Esophagus muscularis mucosa (tissue), 4 donors: ENCODE measurements around the gene HAO2. TPM values are rescaled to one million over a fixed set of nuclear protein-coding genes. Genes with fewer than 3 reads are reported as not detected.

Experiments used
- DNase-seq: peaks from one replicate; pipeline ENCODE4 v3.0.0-alpha.2; 2017; ENCODE audit errors: extremely low spot score
- H3K27ac ChIP-seq, 4 donors: fragments of 200-600 bp; sonication (generic); replicated peaks in 1 of 4; 1 replicate in 3 of 4; 2 replicates in 1 of 4; pipeline ENCODE4 v1.5.1; 2016 to 2019; ENCODE audit warnings: mild to moderate bottlenecking in 1 of 4
- H3K27me3 ChIP-seq, 4 donors: fragments of 200-600 bp; sonication (generic); one replicate each; pipeline versions ENCODE4 v1.5.1 to v1.6.0; 2016 to 2019
- H3K36me3 ChIP-seq, 4 donors: fragments of 200-600 bp; sonication (generic); one replicate each; pipeline ENCODE4 v1.5.1; 2016 to 2019
- H3K4me1 ChIP-seq, 4 donors: fragments of 200-600 bp; sonication (generic); one replicate each; pipeline ENCODE4 v1.5.1; 2016 to 2019
- H3K4me3 ChIP-seq, 4 donors: fragments of 200-600 bp; sonication (generic); 1 replicate in 2 of 4; 2 replicates in 2 of 4; pipeline ENCODE4 v1.5.1; 2016 to 2019; ENCODE audit warnings: mild to moderate bottlenecking in 4 of 4, moderate library complexity in 1 of 4
- H3K9me3 ChIP-seq, 4 donors: fragments of 200-600 bp; sonication (generic); 1 replicate in 3 of 4; 2 replicates in 1 of 4; pipeline ENCODE4 v1.5.1; 2016 to 2019
- CTCF ChIP-seq, 3 experiments: fragments of 200-600 bp in 2 of 3; fragments of 450-650 bp in 1 of 3; sonication (generic) in 2 of 3; IDR thresholded peaks; one replicate each; pipeline ENCODE4 v1.5.1; 2017 to 2019; ENCODE audit warnings: antibody characterized with exemption in 3 of 3, mild to moderate bottlenecking in 2 of 3, moderate library complexity in 1 of 3
- EP300 ChIP-seq: sonication (generic); formaldehyde crosslinking; IDR thresholded peaks from one replicate; pipeline ENCODE4 v1.6.1; 2017; ENCODE audit warnings: antibody characterized with exemption
- POLR2A ChIP-seq: fragments of 450-650 bp; IDR thresholded peaks from one replicate; pipeline ENCODE4 v1.6.1; 2017; ENCODE audit warnings: antibody characterized with exemption, moderate library complexity, mild to moderate bottlenecking, low read depth
- POLR2AphosphoS5 ChIP-seq, 2 donors: sonication (generic); formaldehyde crosslinking; IDR thresholded peaks; one replicate each; pipeline ENCODE4 v1.6.1; 2017; ENCODE audit warnings: antibody characterized with exemption in 2 of 2
- WGBS: methylation state at CpG from one replicate; pipeline ENCODE4 v1.1.5; 2018; 5-methylcytosine and 5-hydroxymethylcytosine counted together
- intact Hi-C: fragments of 100-400 bp; cut with DNase I; formaldehyde crosslinking; loops from one replicate; pipeline ENCODE4 v1.15.1; 2023
- total RNA-seq, 4 donors: library from RNA; depleted of rRNA; stranded (reverse); fragments of >200 nt; gene quantifications; one replicate each; pipeline versions ENCODE4 v1.1.0 to v1.2.1, GENCODE V29; 2016

HAO2 gene
- under 1 TPM in 1 of 4 donors, not detected in 3; 0.32 TPM for total RNA-seq

- Histone ChIP-seq H3K4me1 (no peaks in the 10 kb centered on the region), H3K27me3 (no peaks in the 10 kb centered on the region), H3K27ac (no peak within 1 kb of the TSS), H3K4me3 (no peak within 1 kb of the TSS), H3K9me3 (no peaks in the 10 kb centered on the region), H3K36me3 (no peaks in the 10 kb centered on the region)
- no peak for DNase-seq
- no peak for TF ChIP-seq POLR2A
- no peak for TF ChIP-seq CTCF (IDR thresholded peaks at IDR 0.05)
- TF ChIP-seq EP300 = no peak
- no peak for TF ChIP-seq POLR2AphosphoS5 (IDR thresholded peaks at IDR 0.05)
- WGBS = 88% methylated on average over 2 of the region's 2 CpGs
- intact Hi-C loops = loop anchor here (10.0 kb wide), 1 partner anchor 1214 kb away; no protein-coding TSS in a partner anchor
Measured at GRCh38 chr1:119368554-119368953, at the start of gene HAO2. TSS of gene HAO2 (plus strand) at chr1:119368785. CDS start at chr1:119381086, 12,301 bp downstream.

GRCh38 chr1:119320100-119320499, 48.5 kb upstream of the HAO2 start:
- Histone ChIP-seq H3K36me3 (no peaks in the 10 kb centered on the region), H3K27ac (no peak overlapping the region), H3K4me1 (no peaks in the 10 kb centered on the region), H3K9me3 (no peaks in the 10 kb centered on the region), H3K4me3 (no peak overlapping the region), H3K27me3 (peaks cover 0 to 6% (median 0%) of the 10 kb centered on the region in 4 donors)
- TF ChIP-seq EP300 (no peak), CTCF (IDR thresholded peaks at IDR 0.05) (no peak), POLR2A (no peak), POLR2AphosphoS5 (IDR thresholded peaks at IDR 0.05) (no peak)
- no peak for DNase-seq
- intact Hi-C loops = no loop called here

- H3K4me1 ChIP-seq = peaks cover 0 to 4% (median under 1%) of the 10 kb centered on the region in 4 donors
- H3K36me3 ChIP-seq = no peaks in the 10 kb centered on the region
- 68% methylated on average over 5 of the region's 5 CpGs for WGBS
- TF ChIP-seq POLR2AphosphoS5 (IDR thresholded peaks at IDR 0.05) = no peak
- TF ChIP-seq CTCF (IDR thresholded peaks at IDR 0.05) = no peak
- no peak for TF ChIP-seq POLR2A
- TF ChIP-seq EP300 = no peak
- peaks cover 0 to 3% (median 0%) of the 10 kb centered on the region in 4 donors for H3K27me3 ChIP-seq
- no peaks in the 10 kb centered on the region for H3K9me3 ChIP-seq
- DNase-seq = no peak
- no peak overlapping the region for H3K27ac ChIP-seq
- intact Hi-C loops = no loop called here
- no peak overlapping the region for H3K4me3 ChIP-seq
Measured at GRCh38 chr1:119321666-119322419, 46.7 kb upstream of the HAO2 start.

- TF ChIP-seq POLR2A (no peak), CTCF (IDR thresholded peaks at IDR 0.05) (no peak)
- WGBS = 86% methylated on average over 5 of the region's 5 CpGs
- Histone ChIP-seq H3K4me3 (no peak overlapping the region), H3K9me3 (no peaks in the 10 kb centered on the region), H3K4me1 (peaks cover 5 to 16% (median 12%) of the 10 kb centered on the region in 4 donors), H3K27ac (no peak overlapping the region), H3K27me3 (peaks cover 0 to 5% (median 0%) of the 10 kb centered on the region in 4 donors), H3K36me3 (no peaks in the 10 kb centered on the region)
- intact Hi-C loops = no loop called here
- DNase-seq = no peak
Measured at GRCh38 chr1:119323216-119323982, 45.2 kb upstream of the HAO2 start.
